IMR-90 (cell line): Measurements from ENCODE around the gene CSNK2B. TPM values are rescaled to one million over a fixed set of nuclear protein-coding genes. Genes with fewer than 3 reads are reported as not detected.

ENCODE experiments used
- ATAC-seq: fragments of 200-7000 bp; cut with Tn5 transposase; 2 replicates; pipeline ENCODE4 v1.9.1; 2020; ENCODE audit warnings: low read depth, mild to moderate bottlenecking, moderate library complexity
- BruUV-seq: library from RNA; stranded (reverse); fragments of 400-500 nt; replicated peaks from 2 replicates; lab custom pipeline; 2021; lab: Mats Ljungman, UMichigan
- CTCF ChIA-PET: fragments of 300-600 bp; formaldehyde crosslinking; extraction: SDS; loops from one replicate; lab custom pipeline; 2021; ENCODE audit warnings: antibody characterized with exemption; lab: Yijun Ruan, JAX
- POLR2A ChIA-PET: fragments of 300-600 bp; sonication (Branson Sonifier 250); formaldehyde crosslinking; loops from one replicate; lab custom pipeline; 2022; ENCODE audit warnings: antibody characterized with exemption; ENCODE audit not compliant: unreplicated experiment; lab: Charles Lee
- DNase-seq: peaks from one replicate; pipeline ENCODE4 v3.0.0; 2013
- H2AFZ ChIP-seq: replicated peaks from 2 replicates; pipeline ENCODE3; 2013; ENCODE audit warnings: low read length, mild to moderate bottlenecking; ENCODE audit not compliant: poor library complexity
- H2AK5ac ChIP-seq: 2 replicates; pipeline ENCODE4 v1.6.1; 2013; ENCODE audit warnings: low read depth, low read length, inconsistent platforms
- H2AK9ac ChIP-seq: replicated peaks from 2 replicates; pipeline ENCODE3; 2013; ENCODE audit warnings: mild to moderate bottlenecking, low read depth, low read length, moderate library complexity; ENCODE audit not compliant: poor library complexity
- H2BK120ac ChIP-seq: 2 replicates; pipeline ENCODE4 v1.6.1; 2013; ENCODE audit warnings: low read depth, low read length, inconsistent platforms
- H2BK15ac ChIP-seq: 3 replicates; pipeline ENCODE4 v1.6.1; 2013; ENCODE audit warnings: low read depth, low read length, inconsistent platforms
- H2BK20ac ChIP-seq: 2 replicates; pipeline ENCODE4 v1.6.1; 2013; ENCODE audit warnings: low read depth, mild to moderate bottlenecking, inconsistent platforms, low read length, moderate library complexity
- H2BK5ac ChIP-seq: 2 replicates; pipeline ENCODE4 v1.6.1; 2013; ENCODE audit warnings: mild to moderate bottlenecking, low read depth, low read length, inconsistent platforms; ENCODE audit not compliant: poor library complexity, severe bottlenecking
- H3K14ac ChIP-seq: replicated peaks from 2 replicates; pipeline ENCODE4 v1.6.1; 2013; ENCODE audit warnings: low read depth, low read length, inconsistent platforms
- H3K18ac ChIP-seq: 2 replicates; pipeline ENCODE4 v1.6.1; 2013; ENCODE audit warnings: low read depth, low read length, control low read depth
- H3K23ac ChIP-seq: 2 replicates; pipeline ENCODE4 v1.6.1; 2013; ENCODE audit warnings: low read depth, low read length, inconsistent platforms
- H3K27ac ChIP-seq: 2 replicates; pipeline ENCODE4 v1.5.1; 2013; ENCODE audit warnings: mild to moderate bottlenecking, control low read depth, low read length; ENCODE audit not compliant: insufficient read depth
- H3K27me3 ChIP-seq: 2 replicates; pipeline ENCODE4 v1.6.1; 2013; ENCODE audit warnings: low read length; ENCODE audit not compliant: control insufficient read depth, insufficient read depth
- H3K36me3 ChIP-seq: 2 replicates; pipeline ENCODE4 v1.6.1; 2013; ENCODE audit warnings: low read length, mixed read lengths; ENCODE audit not compliant: control insufficient read depth, insufficient read depth
- H3K4ac ChIP-seq: 2 replicates; pipeline ENCODE4 v1.6.1; 2013; ENCODE audit warnings: low read depth, low read length, inconsistent platforms
- H3K4me1 ChIP-seq: 2 replicates; pipeline ENCODE4 v1.6.1; 2013; ENCODE audit warnings: low read length, mixed read lengths; ENCODE audit not compliant: control insufficient read depth, insufficient read depth
- H3K4me2 ChIP-seq: 2 replicates; pipeline ENCODE4 v1.6.1; 2013; ENCODE audit warnings: low read depth, mild to moderate bottlenecking, control low read depth, low read length, moderate library complexity
- H3K4me3 ChIP-seq: 2 replicates; pipeline ENCODE4 v1.5.1; 2013; ENCODE audit warnings: low read depth, mild to moderate bottlenecking, control low read depth, low read length, moderate library complexity; ENCODE audit not compliant: insufficient read depth
- H3K56ac ChIP-seq: 2 replicates; pipeline ENCODE4 v1.6.1; 2013; ENCODE audit warnings: low read length, inconsistent platforms; ENCODE audit not compliant: insufficient read depth; ENCODE audit errors: extremely low read depth
- H3K79me1 ChIP-seq, 2 experiments: 2 replicates each; pipeline ENCODE4 v1.6.1; 2013; ENCODE audit warnings: low read length in 2 of 2, inconsistent platforms in 1 of 2, low read depth in 1 of 2
- H3K9ac ChIP-seq: 2 replicates; pipeline ENCODE4 v1.6.1; 2013; ENCODE audit warnings: low read depth, low read length, control low read depth
- H3K9me1 ChIP-seq: 2 replicates; pipeline ENCODE4 v1.6.1; 2013; ENCODE audit warnings: low read length, inconsistent platforms; ENCODE audit not compliant: insufficient read depth
- H3K9me3 ChIP-seq: 2 replicates; pipeline ENCODE4 v1.6.1; 2013; ENCODE audit warnings: low read length; ENCODE audit not compliant: control insufficient read depth, insufficient read depth
- H4K20me1 ChIP-seq: 2 replicates; pipeline ENCODE4 v1.6.1; 2013; ENCODE audit warnings: low read length, inconsistent platforms; ENCODE audit not compliant: insufficient read depth
- H4K5ac ChIP-seq: 2 replicates; pipeline ENCODE4 v1.6.1; 2013; ENCODE audit warnings: mild to moderate bottlenecking, low read depth, low read length, control low read depth
- H4K8ac ChIP-seq, 2 experiments: 2 replicates each; pipeline ENCODE4 v1.6.1; 2013; ENCODE audit warnings: low read depth in 2 of 2, low read length in 2 of 2, control low read depth in 1 of 2, inconsistent platforms in 1 of 2
- H4K91ac ChIP-seq: 2 replicates; pipeline ENCODE4 v1.6.1; 2013; ENCODE audit warnings: low read depth, low read length, inconsistent platforms; ENCODE audit not compliant: insufficient read depth
- BHLHE40 ChIP-seq: fragments of 150-350 bp; IDR thresholded peaks from 2 replicates; pipeline ENCODE4 v1.6.1; 2016; ENCODE audit warnings: mild to moderate bottlenecking, low read depth, low read length
- CEBPB ChIP-seq: IDR thresholded peaks from 2 replicates; pipeline ENCODE4 v1.6.1; 2012; ENCODE audit warnings: low read depth, low read length, improper control_type of control experiment
- CHD1 ChIP-seq: IDR thresholded peaks from 2 replicates; pipeline ENCODE4 v1.6.1; 2012; ENCODE audit warnings: low read depth, low read length, improper control_type of control experiment
- ELK1 ChIP-seq: fragments of 150-350 bp; IDR thresholded peaks from 2 replicates; pipeline ENCODE4 v1.6.1; 2016; ENCODE audit warnings: low read depth, mild to moderate bottlenecking, low read length, moderate library complexity, borderline replicate concordance
- FOS ChIP-seq: fragments of 150-350 bp; IDR thresholded peaks from 2 replicates; pipeline ENCODE4 v1.6.1; 2016; ENCODE audit warnings: low read depth, low read length
- MAFK ChIP-seq: IDR thresholded peaks from 2 replicates; pipeline ENCODE4 v1.6.1; 2012; ENCODE audit warnings: low read depth, low read length, improper control_type of control experiment
- MXI1 ChIP-seq: IDR thresholded peaks from 2 replicates; pipeline ENCODE4 v1.6.1; 2012; ENCODE audit warnings: low read depth, mild to moderate bottlenecking, low read length, moderate library complexity, borderline replicate concordance
- NFE2L2 ChIP-seq: fragments of 150-350 bp; IDR thresholded peaks from 2 replicates; pipeline ENCODE4 v1.6.1; 2016; ENCODE audit warnings: low read depth, mild to moderate bottlenecking, low read length
- POLR2A ChIP-seq: IDR thresholded peaks from 2 replicates; pipeline ENCODE4 v1.6.1; 2012; ENCODE audit warnings: mild to moderate bottlenecking, low read depth, low read length
- RAD21 ChIP-seq: IDR thresholded peaks from 2 replicates; pipeline ENCODE4 v1.6.1; 2012; ENCODE audit warnings: low read length, improper control_type of control experiment
- RCOR1 ChIP-seq: IDR thresholded peaks from 2 replicates; pipeline ENCODE4 v1.6.1; 2012; ENCODE audit warnings: mild to moderate bottlenecking, low read length, improper control_type of control experiment; ENCODE audit not compliant: insufficient replicate concordance
- RFX5 ChIP-seq: IDR thresholded peaks from 2 replicates; pipeline ENCODE4 v1.8.0; 2012; ENCODE audit warnings: low read depth, mild to moderate bottlenecking, low read length, moderate library complexity
- SMC3 ChIP-seq: fragments of 150-350 bp; IDR thresholded peaks from 2 replicates; pipeline ENCODE4 v1.6.1; 2016; ENCODE audit warnings: low read depth, mild to moderate bottlenecking, antibody characterized with exemption, low read length, moderate library complexity
- WGBS, 2 experiments: methylation state at CpG; one replicate each; pipeline versions ENCODE4 v1.1.5 to v1.1.7; 2013; ENCODE audit warnings: missing lambda C conversion rate in 2 of 2; ENCODE audit not compliant: insufficient read length in 1 of 2; ENCODE audit errors: extremely low coverage in 2 of 2; 5-methylcytosine and 5-hydroxymethylcytosine counted together
- dilution Hi-C: fragments of 300-500 bp; cut with HindIII; formaldehyde crosslinking; loops from one replicate; pipeline ENCODE4 v1.14.3; 2018; ENCODE audit warnings: low sequenced_read_pairs; ENCODE audit not compliant: unreplicated experiment
- in situ Hi-C: fragments of 300-500 bp; cut with MboI; formaldehyde crosslinking; loops from 3 replicates; pipeline ENCODE4 v1.14.3; 2019; ENCODE audit warnings: low sequenced_read_pairs, inconsistent platforms, mixed read lengths
- intact Hi-C: fragments of 100-400 bp; cut with micrococcal nuclease; formaldehyde crosslinking; loops from 2 replicates; pipeline ENCODE4 v1.10.0; 2022
- polyA plus RNA-seq, 3 experiments: library from polyadenylated mRNA; depleted of rRNA; stranded (reverse); fragments of >200 nt; gene quantifications; 2 replicates each; pipeline ENCODE4 v1.2.3, GENCODE V29; 2012; ENCODE audit warnings: low replicate concordance in 1 of 3
- total RNA-seq: library from RNA; depleted of rRNA; stranded (reverse); fragments of >200 nt; gene quantifications from 2 replicates; pipeline ENCODE4 v1.2.3, GENCODE V29; 2012
- TF ChIP-seq, protein P1 (sequence below): conservative IDR thresholded peaks from 2 replicates; pipeline ENCODE4 v1.5.1; 2012; ENCODE audit warnings: mild to moderate bottlenecking, low read depth, low read length, improper control_type of control experiment

CSNK2B gene
- total and polyA plus RNA-seq, 2 of the 4 experiments (the other 2 are of a cell fraction) = 194 to 240 TPM

DNA sequence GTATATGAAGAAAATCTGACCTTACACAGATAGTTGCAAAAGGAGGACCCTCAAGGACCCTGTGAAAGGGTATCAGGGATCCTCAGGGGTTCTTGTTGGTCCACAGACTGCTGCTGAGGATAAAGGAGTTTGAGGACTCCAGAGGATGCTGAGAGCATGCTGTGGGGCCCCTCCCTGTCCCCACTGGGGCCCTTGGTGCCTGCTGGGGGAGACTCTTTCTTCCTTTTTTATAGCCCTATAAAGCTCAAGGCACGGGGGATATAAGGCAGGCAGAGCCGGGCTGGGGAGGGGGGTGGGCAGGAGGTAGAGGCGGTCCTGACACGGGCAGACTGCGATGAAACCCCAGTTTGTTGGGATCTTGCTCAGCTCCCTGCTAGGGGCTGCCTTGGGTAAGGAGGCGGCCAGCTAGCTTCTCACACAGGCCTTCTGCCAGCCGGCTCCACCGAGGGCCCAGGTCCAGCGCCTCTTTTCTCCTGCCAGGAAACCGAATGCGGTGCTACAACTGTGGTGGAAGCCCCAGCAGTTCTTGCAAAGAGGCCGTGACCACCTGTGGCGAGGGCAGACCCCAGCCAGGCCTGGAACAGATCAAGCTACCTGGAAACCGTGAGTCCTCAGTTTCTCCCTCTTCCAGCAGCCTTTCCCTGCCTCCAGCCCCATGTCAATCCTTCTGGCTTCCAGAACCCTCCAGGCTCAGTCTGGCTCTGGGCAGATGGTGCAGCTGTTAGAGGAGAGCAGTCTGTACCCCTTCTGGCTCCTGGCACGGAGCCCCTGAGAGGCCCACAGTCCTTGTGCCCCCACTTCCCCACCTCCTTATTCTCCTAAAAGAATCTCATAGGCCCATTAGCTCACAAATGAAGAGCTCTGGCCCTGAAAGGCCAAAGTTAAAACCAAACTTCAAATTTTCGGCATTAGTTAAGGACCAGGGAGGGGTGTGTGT lies 49.4 kb downstream of the CSNK2B start, which contains the start of gene LY6G6D:
TSS of gene LY6G6D (plus strand) at position 327 of the 937 bp plus-strand sequence. CDS start at position 335, 8 bp downstream.
- H3K4ac ChIP-seq = no peak within 1 kb of the TSS
- no peak within 1 kb of the TSS for H3K27ac ChIP-seq
- H3K14ac ChIP-seq = no peak within 1 kb of the TSS
- H2BK5ac ChIP-seq = no peak within 1 kb of the TSS
- H4K20me1 ChIP-seq = no peaks in the 10 kb centered on the region; the same call in 1 of the 2 replicates
- ChIA-PET POLR2A (interaction anchor here (0.5 kb wide), 1 partner anchor 24 kb away, joined by 3 read pairs; the partner anchor contains the start of gene MSH5), CTCF (interaction anchor here (0.6 kb wide), 1 partner anchor 17 kb away, joined by 3 read pairs; no protein-coding TSS in a partner anchor)
- no peaks in the 10 kb centered on the region for H3K4me1 ChIP-seq
- H3K4me3 ChIP-seq = no peak within 1 kb of the TSS
- in situ Hi-C loops (no loop called here), dilution Hi-C loops (no loop called here), intact Hi-C loops (no loop called here)
- no peak within 1 kb of the TSS for H2AFZ ChIP-seq
- no peak within 1 kb of the TSS for H2AK5ac ChIP-seq
- H2BK15ac ChIP-seq = no peak within 1 kb of the TSS
- H2BK120ac ChIP-seq = no peak within 1 kb of the TSS
- no peak within 1 kb of the TSS for H2BK20ac ChIP-seq
- 0 out of 2 replicates have a peak within 1 kb of the TSS, but pooled peaks have one; percentile 59 for H3K23ac ChIP-seq
- H4K8ac ChIP-seq = no peak within 1 kb of the TSS
- H3K56ac ChIP-seq = no peak within 1 kb of the TSS
- no peak within 1 kb of the TSS for H4K91ac ChIP-seq
- H3K27me3 ChIP-seq = peaks cover 32% of the 10 kb centered on the region
- no peaks in the 10 kb centered on the region for H3K79me1 ChIP-seq
- no TSS peak for BruUV-seq
- no peak within 1 kb of the TSS for H3K9ac ChIP-seq
- no peaks in the 10 kb centered on the region for H3K9me3 ChIP-seq
- ATAC-seq = no peak
- no peak within 1 kb of the TSS for H4K5ac ChIP-seq
- 52% methylated on average over 8 of the region's 16 CpGs; no CpG with 5 or more reads in 1 of the 2 experiments for WGBS, 2 experiments
- peaks cover 4% of the 10 kb centered on the region; the same call in 1 of the 2 replicates for H3K9me1 ChIP-seq
- H3K36me3 ChIP-seq = no peaks in the 10 kb centered on the region
- H3K4me2 ChIP-seq = no peak within 1 kb of the TSS
- peak within 1 kb of the TSS; percentile 52 for H2AK9ac ChIP-seq
- TF ChIP-seq RCOR1 (no peak), CEBPB (no peak), BHLHE40 (no peak), RFX5 (no peak), CHD1 (no peak), RAD21 (no peak), SMC3 (no peak), POLR2A (no peak), MXI1 (no peak), NFE2L2 (no peak), MAFK (no peak), FOS (no peak), ELK1 (no peak)
- TF ChIP-seq, protein P1, sequence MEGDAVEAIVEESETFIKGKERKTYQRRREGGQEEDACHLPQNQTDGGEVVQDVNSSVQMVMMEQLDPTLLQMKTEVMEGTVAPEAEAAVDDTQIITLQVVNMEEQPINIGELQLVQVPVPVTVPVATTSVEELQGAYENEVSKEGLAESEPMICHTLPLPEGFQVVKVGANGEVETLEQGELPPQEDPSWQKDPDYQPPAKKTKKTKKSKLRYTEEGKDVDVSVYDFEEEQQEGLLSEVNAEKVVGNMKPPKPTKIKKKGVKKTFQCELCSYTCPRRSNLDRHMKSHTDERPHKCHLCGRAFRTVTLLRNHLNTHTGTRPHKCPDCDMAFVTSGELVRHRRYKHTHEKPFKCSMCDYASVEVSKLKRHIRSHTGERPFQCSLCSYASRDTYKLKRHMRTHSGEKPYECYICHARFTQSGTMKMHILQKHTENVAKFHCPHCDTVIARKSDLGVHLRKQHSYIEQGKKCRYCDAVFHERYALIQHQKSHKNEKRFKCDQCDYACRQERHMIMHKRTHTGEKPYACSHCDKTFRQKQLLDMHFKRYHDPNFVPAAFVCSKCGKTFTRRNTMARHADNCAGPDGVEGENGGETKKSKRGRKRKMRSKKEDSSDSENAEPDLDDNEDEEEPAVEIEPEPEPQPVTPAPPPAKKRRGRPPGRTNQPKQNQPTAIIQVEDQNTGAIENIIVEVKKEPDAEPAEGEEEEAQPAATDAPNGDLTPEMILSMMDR = no peak
- no peak for DNase-seq
- no peak within 1 kb of the TSS for H3K18ac ChIP-seq
